GM12875 (cell line): ENCODE data around the gene DAB2.

ENCODE experiments used
- H3K4me3 ChIP-seq: one replicate; pipeline ENCODE4 v1.5.1; 2011; ENCODE audit warnings: low read depth, low read length, control low read depth
- TF ChIP-seq, protein P1 (sequence below): IDR thresholded peaks from 2 replicates; pipeline ENCODE4 v1.5.1; 2011; ENCODE audit warnings: low read depth, mild to moderate bottlenecking, control low read depth, inconsistent platforms, low read length, moderate library complexity, borderline replicate concordance; ENCODE audit not compliant: insufficient read depth

The DAB2 gene

DNA sequence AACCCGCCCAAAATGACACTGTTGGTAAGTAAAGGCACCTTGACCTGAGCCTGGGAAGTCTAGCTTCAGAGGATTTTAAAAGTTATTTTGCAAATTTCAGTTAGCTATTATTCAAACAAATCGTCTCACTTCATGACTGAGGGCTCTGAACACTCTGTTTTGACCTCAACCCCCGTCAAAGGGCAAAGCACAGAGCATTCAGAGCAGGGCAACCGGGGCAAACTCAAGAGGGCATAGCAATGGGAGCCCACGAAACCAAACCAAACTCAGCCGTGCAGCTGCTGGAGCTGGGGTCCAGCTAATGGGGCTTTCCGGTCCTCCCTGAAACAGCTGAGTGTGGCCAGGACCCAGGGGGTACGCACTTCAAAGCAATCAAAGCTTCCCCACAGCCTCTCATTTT, 62.1 kb downstream of the DAB2 start:
- no peak overlapping the region for H3K4me3 ChIP-seq
- TF ChIP-seq, protein P1, sequence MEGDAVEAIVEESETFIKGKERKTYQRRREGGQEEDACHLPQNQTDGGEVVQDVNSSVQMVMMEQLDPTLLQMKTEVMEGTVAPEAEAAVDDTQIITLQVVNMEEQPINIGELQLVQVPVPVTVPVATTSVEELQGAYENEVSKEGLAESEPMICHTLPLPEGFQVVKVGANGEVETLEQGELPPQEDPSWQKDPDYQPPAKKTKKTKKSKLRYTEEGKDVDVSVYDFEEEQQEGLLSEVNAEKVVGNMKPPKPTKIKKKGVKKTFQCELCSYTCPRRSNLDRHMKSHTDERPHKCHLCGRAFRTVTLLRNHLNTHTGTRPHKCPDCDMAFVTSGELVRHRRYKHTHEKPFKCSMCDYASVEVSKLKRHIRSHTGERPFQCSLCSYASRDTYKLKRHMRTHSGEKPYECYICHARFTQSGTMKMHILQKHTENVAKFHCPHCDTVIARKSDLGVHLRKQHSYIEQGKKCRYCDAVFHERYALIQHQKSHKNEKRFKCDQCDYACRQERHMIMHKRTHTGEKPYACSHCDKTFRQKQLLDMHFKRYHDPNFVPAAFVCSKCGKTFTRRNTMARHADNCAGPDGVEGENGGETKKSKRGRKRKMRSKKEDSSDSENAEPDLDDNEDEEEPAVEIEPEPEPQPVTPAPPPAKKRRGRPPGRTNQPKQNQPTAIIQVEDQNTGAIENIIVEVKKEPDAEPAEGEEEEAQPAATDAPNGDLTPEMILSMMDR = no peak

DNA sequence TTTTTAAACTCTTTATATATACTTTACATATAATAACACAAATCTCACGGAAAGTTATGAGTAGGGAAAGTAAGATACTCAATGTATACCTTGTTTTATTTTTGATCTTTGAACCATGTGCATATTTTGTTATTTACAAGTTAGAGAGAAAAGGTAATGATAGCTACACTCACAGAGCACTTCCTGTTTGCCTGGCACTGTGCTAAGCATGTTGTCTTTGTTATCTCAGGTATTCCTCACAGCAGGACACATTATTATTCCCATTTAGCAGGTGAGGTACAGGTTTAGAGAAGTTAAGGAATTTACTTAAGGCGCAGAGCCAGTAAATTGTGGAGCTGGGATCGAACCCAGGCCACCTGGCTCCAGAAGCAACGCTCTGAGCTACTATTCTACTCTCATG, 63.5 kb downstream of the DAB2 start:
- TF ChIP-seq, protein P1 = no peak

DNA sequence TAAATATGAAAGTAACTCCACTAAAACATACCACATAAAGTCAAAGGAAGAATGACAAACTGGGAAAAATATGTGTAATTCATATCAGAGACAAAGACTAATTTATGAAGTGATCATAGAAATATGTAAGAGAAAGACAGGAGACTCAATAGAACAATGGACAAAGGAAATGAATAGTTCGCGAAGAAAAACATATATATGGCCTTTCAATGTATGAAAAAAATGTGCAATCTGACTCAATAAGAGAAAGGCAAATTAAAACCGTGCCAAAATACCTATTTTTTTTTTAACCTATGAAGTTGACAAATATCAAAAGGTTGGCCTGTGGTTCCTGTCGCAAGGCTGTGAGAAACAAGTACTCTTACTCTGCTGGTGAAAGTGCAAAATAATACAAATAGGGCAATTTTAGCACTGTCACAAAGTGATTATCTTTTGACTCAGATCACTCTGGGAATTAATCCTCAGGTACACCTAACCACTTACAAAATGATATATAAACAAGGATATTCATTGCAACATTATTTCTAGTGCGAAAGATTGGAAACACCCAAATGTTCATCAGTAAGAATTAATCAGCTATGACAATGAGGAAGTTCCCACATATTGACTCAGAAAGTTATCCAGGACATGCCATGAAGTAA, 64.2 kb downstream of the DAB2 start:
- TF ChIP-seq, protein P1 = no peak
- H3K4me3 ChIP-seq = no peak overlapping the region

More for the DNA sequence above, 63.5 kb downstream of the DAB2 start:
- H3K4me3 ChIP-seq = no peak overlapping the region

DNA sequence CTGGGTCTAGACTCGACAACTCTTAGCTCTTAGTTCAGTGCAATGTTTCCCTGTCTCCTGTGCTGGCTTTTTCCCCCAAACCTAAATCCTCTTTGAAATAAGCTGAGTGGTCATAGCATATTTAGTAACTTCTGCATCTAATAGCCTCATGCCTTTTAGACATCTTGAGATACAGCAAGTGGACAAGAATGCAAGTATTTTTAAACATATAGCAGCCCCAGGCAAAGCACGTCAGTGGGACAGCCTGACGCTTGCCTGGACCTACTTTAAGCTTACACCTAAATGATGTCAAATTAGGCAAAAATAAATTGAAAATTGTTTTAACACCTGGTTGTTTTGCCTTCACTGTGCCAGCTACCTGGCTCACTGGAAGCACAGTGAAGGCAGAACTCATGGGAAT, 68.5 kb downstream of the DAB2 start:
- no peak overlapping the region for H3K4me3 ChIP-seq
- TF ChIP-seq, protein P1 = no peak

DNA sequence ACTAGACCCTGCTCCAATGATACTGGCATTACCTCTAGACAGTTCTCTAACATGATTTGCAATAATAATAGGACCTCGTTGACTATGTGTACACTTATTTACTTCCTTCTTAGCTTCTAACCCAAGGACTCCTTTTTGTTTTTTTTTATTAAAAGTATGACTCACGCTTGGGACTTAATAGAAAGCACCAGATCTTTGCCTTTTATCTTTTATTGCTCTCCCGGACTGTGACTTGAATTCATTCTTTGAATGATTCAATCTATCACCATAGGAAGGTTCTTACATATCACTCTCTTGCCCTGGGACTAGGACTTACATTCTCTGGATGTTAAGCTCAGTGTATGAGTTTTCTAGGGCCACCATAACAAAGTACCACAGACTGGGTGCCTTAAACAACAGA, 69.5 kb downstream of the DAB2 start:
- no peak overlapping the region for H3K4me3 ChIP-seq
- TF ChIP-seq, protein P1 = no peak

DNA sequence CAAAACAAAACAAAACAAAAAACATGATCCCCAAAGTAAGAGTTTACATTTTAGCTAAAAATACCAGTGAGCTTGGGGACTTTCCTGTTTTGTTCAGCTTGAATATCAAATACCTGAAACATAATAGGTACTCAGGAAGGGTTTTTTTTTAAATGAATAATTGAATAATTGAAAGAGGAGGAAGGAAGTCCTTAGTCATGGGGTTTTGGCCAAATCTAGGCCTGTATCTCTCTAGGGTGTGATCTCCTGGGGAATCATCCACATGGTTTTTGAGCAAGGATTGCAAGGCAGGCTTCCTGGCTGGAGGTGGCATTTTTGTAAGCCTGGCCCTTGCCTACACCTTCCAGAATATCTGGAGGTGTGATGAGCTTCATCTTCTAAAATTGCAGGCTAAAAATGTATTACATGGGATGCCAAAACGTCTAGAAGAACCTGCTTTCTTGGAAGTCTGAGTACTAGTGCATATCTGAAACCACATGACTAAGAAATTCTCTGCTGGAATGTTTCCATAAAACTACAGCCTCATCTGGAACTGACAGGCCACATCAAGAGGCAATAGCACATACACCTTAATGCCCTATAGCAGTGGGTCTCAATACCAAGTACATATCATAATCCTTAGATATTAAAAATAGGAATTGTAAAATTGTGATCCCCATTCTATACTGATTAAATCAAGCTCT, 70.9 kb downstream of the DAB2 start:
- H3K4me3 ChIP-seq = no peak overlapping the region
- TF ChIP-seq, protein P1 = no peak

DNA sequence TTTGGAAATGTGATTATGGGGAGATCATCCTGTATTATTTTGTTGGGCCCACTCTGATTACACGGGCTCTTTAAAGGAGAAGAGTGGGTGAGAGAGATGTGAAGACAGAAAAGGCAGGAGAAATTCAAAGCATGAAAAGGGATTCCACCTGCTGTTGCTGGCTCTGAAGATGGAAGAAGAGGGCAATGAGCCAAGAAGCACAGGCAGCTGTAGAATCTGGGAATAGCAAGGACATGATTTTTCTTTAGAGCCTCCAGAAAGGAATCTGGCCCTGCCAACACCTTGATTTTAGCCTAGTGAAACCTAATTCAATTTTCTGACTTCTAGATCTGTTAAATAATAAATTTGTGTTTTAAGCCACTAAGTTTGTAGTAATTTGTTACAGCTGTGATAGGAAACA, 71.8 kb downstream of the DAB2 start:
- no peak overlapping the region for H3K4me3 ChIP-seq
- TF ChIP-seq, protein P1 = no peak
